ENCODE data around the gene SORCS2.

Gene SORCS2

DNA sequence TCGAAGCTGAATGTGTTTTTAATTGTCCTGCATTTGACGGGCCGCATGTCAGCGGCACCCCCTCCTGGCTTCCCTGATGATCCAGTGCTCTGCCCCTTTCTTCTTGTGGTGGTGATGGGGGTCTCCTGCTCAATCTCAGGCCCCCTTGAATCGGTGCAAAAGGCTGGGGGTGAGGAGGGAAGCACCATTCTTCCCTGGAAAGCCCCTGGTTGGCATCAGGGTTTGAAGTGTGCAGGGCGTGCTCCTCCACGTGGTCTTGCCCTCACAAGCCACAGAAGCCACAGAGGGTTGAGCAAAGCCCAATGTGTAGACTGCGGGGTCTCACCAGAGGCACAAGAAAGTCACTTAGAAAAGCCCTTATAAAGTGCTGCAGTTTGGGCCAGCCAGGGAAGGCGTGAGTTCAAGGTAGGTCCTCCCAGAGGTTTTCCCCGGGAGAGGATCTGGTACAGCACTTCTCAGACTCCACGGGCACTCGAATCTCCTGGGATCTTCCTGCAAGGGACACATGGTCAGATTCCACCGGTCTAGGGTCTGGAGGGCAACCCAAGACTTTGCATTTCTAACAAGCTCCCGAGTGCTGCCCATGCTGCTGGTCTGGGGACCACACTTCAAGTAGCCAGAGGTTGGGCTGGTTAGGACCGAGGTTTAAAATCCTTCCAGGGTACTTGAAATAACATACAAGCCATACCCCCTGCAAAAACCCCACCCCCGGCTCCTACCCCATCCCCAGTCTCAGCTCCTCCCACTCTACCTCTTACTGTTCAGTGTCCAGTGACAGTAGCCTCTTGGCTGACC lies 207.3 kb downstream of the SORCS2 start:
- TF ChIP-seq CTCF (IDR thresholded peaks at IDR 0.05; ENCODE audit: borderline replicate concordance, control extremely low read depth, extremely low read depth, insufficient read depth, missing control alignments), result no peak
- DNase-seq (ENCODE audit: low spot score), result no peak
- in situ Hi-C loops (cut with MboI; ENCODE audit: low sequenced_read_pairs, unreplicated experiment), result no loop called here

DNA sequence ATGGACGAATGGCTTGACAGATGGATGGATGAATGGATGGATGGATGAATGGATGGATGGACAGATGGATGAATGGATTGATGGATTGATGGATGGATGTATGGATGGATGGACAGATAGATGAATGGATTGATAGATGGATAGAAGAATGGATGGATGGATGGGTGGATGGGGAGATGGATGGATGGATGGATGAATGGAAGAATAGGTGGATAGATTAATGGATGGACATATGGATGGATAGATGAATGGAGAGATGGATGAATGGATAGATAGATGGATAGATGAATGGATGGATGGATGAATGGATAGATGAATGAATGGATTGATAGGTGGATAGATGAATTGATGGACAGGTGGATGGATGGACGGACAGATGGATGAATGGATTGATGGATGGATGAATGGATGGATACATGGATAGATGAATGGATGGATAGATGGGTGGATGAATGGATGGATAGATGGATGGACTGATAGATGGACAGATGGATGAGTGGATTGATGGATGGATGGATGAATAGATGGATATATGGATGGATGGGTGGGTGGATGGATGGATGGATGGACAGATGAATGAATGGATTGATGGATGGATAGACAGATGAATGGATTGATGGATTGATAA lies 208.4 kb downstream of the SORCS2 start:
- in situ Hi-C loops (cut with MboI; ENCODE audit: low sequenced_read_pairs, unreplicated experiment), result no loop called here
- no peak for TF ChIP-seq CTCF (IDR thresholded peaks at IDR 0.05; ENCODE audit: borderline replicate concordance, control extremely low read depth, extremely low read depth, insufficient read depth, missing control alignments)
- no peak for DNase-seq (ENCODE audit: low spot score)

GRCh38 chr4:7402526-7402925 lies 210.2 kb downstream of the SORCS2 start:
- in situ Hi-C loops (cut with MboI; ENCODE audit: low sequenced_read_pairs, unreplicated experiment), result no loop called here
- no peak for TF ChIP-seq CTCF (IDR thresholded peaks at IDR 0.05; ENCODE audit: borderline replicate concordance, control extremely low read depth, extremely low read depth, insufficient read depth, missing control alignments)
- DNase-seq (ENCODE audit: low spot score), result no peak

- no peak for TF ChIP-seq CTCF (IDR thresholded peaks at IDR 0.05; ENCODE audit: borderline replicate concordance, control extremely low read depth, extremely low read depth, insufficient read depth, missing control alignments)
- no peak for DNase-seq (ENCODE audit: low spot score)
- in situ Hi-C loops (cut with MboI; ENCODE audit: low sequenced_read_pairs, unreplicated experiment), result no loop called here
These were observed 210.7 kb downstream of the SORCS2 start for GRCh38 chr4:7403001-7403400.

- TF ChIP-seq CTCF (IDR thresholded peaks at IDR 0.05; ENCODE audit: borderline replicate concordance, control extremely low read depth, extremely low read depth, insufficient read depth, missing control alignments), result no peak
- no peak for DNase-seq (ENCODE audit: low spot score)
- in situ Hi-C loops (cut with MboI; ENCODE audit: low sequenced_read_pairs, unreplicated experiment), result no loop called here
These were observed 215.8 kb downstream of the SORCS2 start for GRCh38 chr4:7408166-7408565.

DNA sequence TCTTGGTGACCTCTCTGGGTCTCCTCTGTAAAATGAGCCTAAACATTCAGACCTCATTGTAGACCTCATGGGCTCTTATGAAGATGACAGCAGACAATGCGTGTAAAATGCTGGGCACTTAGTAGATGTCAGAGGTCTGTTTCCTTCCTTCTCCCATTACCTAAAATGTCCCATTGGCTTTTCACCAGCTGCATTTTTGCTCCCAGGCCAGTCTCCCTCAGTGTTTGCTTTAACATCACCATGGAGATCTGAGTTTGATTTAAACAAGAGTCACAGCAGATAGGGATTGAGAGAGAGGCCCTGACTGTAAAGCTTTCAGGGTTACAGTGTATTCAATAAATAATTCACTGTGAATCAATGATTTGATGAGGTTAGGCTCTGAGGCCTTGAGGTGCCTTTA lies 218.1 kb downstream of the SORCS2 start:
- no peak for DNase-seq (ENCODE audit: low spot score)
- no peak for TF ChIP-seq CTCF (IDR thresholded peaks at IDR 0.05; ENCODE audit: borderline replicate concordance, control extremely low read depth, extremely low read depth, insufficient read depth, missing control alignments)
- in situ Hi-C loops (cut with MboI; ENCODE audit: low sequenced_read_pairs, unreplicated experiment), result no loop called here

All from GM13976 (cell line).